Ramos (cell line): ENCODE measurements around the gene LCORL.
"Not testable (repeated sequence)": the region's sequence is repeated elsewhere in the genome, so short reads cannot be mapped to it uniquely, and the experiment has no call there.

Source experiments
- in situ Hi-C: fragments of 300-500 bp; cut with MboI; formaldehyde crosslinking; loops from one replicate; pipeline ENCODE4 v1.14.3; 2022; ENCODE audit warnings: low sequenced_read_pairs; ENCODE audit not compliant: unreplicated experiment

The LCORL gene

DNA sequence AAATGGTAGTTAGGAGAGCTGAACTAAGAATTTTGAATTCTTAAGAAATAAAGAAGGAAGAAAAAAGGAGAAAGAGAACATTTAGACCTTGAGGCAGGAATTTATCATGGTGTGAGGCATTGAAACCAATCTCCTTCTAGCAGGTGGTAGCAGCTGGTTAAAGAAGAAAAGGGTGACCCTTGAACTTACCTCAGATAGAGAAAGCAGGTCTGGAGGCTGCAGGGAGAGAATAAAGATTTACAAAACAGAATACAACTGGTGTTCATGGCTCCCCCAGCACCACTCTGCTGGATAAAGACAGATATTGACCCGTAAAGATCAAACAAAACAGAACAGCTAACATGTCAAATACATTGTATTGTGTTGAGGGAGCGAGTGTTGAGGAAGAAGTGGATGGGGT is 154.7 kb downstream of the LCORL start:
- in situ Hi-C loops = no loop called here

DNA sequence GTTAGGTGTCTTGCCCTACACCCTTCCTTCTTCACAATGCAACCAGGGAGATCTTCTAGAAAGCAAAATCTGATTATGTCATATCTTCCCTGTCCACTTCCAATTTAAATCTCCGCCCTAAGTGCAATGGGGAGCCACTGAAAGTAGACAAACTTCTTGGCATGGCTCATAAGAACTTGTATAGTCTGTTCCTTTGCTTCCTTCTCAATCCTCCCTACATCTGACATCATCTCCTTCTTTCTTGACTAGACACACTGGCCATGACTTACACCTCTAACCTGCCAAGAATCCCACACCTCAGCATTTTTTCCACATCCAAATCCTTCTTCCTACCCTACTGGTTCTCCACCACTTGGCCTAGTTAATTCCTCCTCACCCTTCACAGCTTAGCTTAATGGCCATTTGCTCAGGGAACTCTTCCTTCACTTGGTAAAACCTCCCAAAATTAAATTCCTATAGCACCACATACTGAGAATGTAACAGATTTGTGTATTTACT is 155.6 kb downstream of the LCORL start:
- in situ Hi-C loops = no loop called here

GRCh38 chr4:17861906-17862305 is 159.6 kb downstream of the LCORL start:
- in situ Hi-C loops = not testable (repeated sequence)

- in situ Hi-C loops = no loop called here
These were observed 161.7 kb downstream of the LCORL start for GRCh38 chr4:17859793-17860406.

- in situ Hi-C loops = no loop called here
These were observed 167.5 kb downstream of the LCORL start for GRCh38 chr4:17854036-17854435.

DNA sequence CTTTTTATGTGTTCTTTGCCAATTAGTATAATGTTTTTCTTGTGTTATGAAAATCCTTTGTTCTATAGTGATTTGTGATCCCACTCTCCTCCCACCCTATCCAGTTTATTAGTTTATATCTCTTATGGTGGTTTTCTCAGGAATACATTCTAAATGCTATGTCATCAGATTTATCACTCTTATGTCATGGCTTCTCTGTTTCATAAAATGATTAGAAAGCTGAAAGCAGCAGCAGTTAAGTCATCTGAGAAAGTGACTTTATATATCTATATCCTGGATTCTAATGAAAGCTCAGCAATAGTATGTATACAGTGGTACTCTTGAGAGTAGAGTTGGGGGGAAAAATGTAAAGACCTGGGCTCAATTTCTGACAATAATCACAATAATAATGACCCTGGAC is 169.6 kb downstream of the LCORL start:
- in situ Hi-C loops = no loop called here

DNA sequence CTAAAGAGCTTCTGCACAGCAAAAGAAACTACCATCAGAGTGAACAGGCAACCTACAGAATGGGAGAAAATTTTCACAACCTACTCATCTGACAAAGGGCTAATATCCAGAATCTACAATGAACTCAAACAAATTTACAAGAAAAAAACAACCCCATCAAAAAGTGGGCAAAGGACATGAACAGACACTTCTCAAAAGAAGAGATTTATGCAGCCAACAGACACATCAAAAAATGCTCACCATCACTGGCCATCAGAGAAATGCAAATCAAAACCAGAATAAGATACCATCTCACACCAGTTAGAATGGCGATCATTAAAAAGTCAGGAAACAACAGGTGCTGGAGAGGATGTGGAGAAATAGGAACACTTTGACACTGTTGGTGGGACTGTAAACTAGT is 171.3 kb downstream of the LCORL start:
- in situ Hi-C loops = not testable (repeated sequence)

- in situ Hi-C loops = no loop called here
These were observed 175.3 kb downstream of the LCORL start for GRCh38 chr4:17846266-17846665.

DNA sequence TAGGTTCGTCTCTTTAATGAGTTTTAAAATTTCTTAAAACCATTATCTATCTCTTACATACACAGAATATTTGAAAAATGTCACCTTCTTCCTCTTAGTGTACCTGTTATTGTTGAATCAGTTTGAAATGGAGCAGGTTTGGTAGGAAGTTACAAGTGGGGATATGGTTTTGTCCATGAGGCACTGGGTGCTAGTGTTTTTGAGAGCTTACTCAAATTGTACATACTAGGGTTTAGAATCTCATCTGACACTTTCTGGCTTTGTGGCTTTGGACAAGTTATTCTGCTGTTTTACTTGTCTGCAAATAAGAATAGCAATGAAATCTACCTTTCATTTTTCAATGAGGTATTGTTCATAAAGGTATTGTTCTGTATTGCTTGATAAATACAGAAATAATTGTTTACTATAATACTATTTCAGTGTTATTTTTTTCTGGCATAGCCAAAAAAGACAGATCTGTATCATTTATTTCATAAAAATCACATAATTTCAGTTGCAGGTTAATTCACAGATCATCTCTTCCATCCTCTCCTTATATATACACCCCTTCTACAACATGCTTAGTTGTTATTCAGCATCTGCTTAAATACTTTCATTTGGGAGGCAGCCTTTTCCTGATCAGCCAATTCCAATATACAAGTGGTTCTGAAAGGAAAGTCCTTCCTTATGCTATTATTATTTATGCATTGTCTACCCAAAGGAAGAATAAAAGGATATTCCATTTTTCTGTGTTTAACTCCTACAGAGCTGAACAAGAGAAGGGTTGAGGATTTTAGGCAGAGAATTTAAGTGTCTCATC is 197.5 kb downstream of the LCORL start:
- in situ Hi-C loops = loop anchor here (10.0 kb wide), 1 partner anchor 201 kb away; the partner anchor contains the start of gene LCORL

- in situ Hi-C loops = loop anchor here (10.0 kb wide), 1 partner anchor 242 kb away; the partner anchor contains the start of gene LAP3
These were observed 204.5 kb downstream of the LCORL start for GRCh38 chr4:17817027-17817426.

GRCh38 chr4:17816142-17816541 is 205.4 kb downstream of the LCORL start:
- in situ Hi-C loops = loop anchor here (10.0 kb wide), 1 partner anchor 241 kb away; the partner anchor contains the start of gene LAP3

GRCh38 chr4:17814140-17814539 is 207.4 kb downstream of the LCORL start:
- in situ Hi-C loops = loop anchor here (10.0 kb wide), 1 partner anchor 239 kb away; the partner anchor contains the start of gene LAP3

DNA sequence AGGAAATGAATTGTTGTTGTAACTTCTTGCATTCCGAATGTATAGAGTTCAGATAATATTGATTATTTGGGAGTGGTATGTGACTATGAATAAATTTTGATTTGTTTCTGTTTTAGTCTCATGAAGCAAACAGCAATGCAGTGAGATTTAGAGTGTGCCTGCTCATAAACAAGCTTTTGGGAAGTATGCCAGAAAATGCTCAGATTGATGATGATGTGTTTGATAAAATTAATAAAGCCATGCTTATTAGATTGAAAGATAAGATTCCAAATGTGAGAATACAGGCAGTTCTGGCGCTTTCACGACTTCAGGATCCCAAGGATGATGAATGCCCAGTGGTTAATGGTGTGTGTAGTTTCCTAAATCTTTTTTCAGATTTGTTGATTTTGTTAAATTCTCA is 208.8 kb downstream of the LCORL start:
- in situ Hi-C loops = loop anchor here (10.0 kb wide), 1 partner anchor 238 kb away; the partner anchor contains the start of gene LAP3

DNA sequence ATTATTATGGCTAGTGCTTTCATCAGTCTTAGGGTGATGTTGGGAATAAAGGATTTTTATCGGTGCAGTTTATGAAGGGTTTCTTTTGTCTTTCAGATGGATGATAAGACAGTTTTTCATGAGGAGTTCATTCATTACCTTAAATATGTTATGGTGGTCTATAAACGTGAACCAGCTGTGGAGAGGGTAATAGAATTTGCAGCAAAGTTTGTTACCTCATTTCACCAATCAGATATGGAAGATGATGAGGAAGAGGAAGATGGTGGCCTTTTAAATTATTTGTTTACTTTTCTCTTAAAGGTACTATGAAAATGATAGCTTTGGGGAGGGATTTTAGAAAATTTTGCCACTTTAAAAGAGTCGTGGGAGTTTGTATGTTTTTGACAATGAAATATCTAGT is 209.4 kb downstream of the LCORL start:
- in situ Hi-C loops = loop anchor here (10.0 kb wide), 1 partner anchor 237 kb away; the partner anchor contains the start of gene LAP3

- in situ Hi-C loops = loop anchor here (10.0 kb wide), 1 partner anchor 236 kb away; the partner anchor contains the start of gene LAP3
These were observed 210.4 kb downstream of the LCORL start for GRCh38 chr4:17811078-17811603.

DNA sequence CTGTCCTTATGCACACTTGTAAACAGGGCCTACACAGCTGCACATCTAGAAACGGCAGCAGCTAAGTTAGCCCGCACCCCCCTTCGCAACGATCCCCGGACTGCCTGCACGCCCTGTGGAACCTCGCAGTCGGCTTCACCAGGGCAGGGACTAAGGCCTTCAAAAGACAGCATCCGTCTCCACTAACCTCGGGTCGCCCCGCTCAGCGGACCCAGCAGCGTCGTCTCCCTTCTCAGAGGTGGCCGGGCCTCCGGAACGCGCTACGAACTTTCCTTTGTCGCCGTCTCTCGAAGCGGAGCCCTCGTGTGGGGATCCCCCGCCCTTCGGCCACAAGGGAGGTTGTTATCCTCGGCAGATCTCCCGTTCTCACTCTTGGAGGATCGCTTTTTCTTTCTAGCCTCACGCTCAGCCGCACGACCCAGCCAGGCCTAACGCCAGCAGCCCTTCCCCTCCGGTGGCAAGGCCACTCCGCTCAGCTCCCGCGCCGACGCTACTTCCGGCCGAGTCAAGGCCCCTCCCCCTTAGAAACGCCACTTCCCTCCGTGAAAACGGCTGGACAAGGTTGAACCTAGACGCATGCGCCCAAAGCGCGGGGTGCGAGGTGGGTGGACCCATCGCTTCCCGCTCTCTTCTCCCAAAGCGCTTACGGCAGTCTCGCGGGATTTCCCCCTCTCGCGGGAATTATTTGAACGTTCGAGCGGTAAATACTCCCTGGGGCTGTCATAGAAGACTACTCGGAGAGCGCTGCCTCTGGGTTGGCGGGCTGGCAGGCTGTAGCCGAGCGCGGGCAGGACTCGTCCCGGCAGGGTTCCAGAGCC is 211.1 kb downstream of the LCORL start, which contains the start of the genes DCAF16 and NCAPG:
Gene DCAF16, minus strand, starts transcription at position 498 of the 818 bp plus-strand sequence. CDS start 6,616 bp downstream, outside the sequence.
Gene NCAPG, plus strand, starts transcription at position 720 of the 818 bp plus-strand sequence. CDS start 99 bp downstream, outside the sequence.
- in situ Hi-C loops = loop anchor here (10.0 kb wide), 1 partner anchor 236 kb away; the partner anchor contains the start of gene LAP3

- in situ Hi-C loops = loop anchor here (10.0 kb wide), 2 partner anchors 235 to 255 kb away; partner anchors contain the start of gene LAP3
These were observed 211.9 kb downstream of the LCORL start for GRCh38 chr4:17809667-17810066.

GRCh38 chr4:17807446-17807845 is 214.1 kb downstream of the LCORL start:
- in situ Hi-C loops = loop anchor here (10.0 kb wide), 1 partner anchor 253 kb away; no protein-coding TSS in a partner anchor

GRCh38 chr4:17805580-17806155 is 215.9 kb downstream of the LCORL start:
- in situ Hi-C loops = loop anchor here (10.0 kb wide), 1 partner anchor 251 kb away; no protein-coding TSS in a partner anchor
